Measurements from ENCODE around the gene ABI3. TPM values are rescaled to one million over a fixed set of nuclear protein-coding genes. Genes with fewer than 3 reads are reported as not detected.

Gene ABI3
- total RNA-seq, 1 donor from 2014 or later = 11.0 TPM

DNA sequence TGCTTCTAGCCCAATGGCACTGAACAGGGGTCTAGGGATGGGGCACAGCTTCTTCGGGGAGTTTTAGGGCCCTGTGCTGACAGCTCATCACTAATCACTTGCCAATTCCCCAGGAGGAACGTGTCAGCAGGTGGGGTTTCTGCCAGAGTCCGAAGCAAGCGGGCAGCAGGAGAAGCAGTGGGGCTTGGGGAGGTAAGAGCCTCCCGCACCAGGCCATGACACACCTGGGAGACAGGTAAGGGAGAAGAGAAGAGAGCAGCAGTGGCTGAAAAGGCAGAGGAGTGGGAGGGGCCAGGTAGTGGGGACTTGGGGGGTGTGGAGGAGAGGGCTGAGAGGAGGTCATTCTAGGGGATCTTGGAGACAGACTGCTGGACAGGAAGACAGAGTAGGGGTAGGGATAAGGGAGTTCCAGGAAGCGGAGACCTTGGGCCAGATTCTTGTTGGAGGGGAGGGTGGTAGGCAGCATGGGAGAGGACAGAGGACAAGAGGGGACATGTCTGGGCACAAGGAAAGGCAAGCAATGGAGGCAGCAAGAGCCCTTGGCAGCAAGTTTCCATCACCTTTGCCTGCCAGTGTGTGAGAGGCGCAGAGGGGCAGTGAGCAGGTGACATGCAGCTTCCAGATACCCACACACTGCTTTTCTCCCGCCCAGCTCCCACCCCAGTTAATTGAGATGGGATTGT is 15.2 kb downstream of the ABI3 start:
- H3K27me3 ChIP-seq = peaks cover 13% of the 10 kb centered on the region
- H3K4me3 ChIP-seq = no peak overlapping the region
- DNase-seq (ENCODE audit: extremely low spot score in 2 of 2) = no peak
- intact Hi-C loops (cut with DNase I) = loop anchor here (5.0 kb wide), 1 partner anchor 48 kb away; no protein-coding TSS in a partner anchor
- H3K9me3 ChIP-seq = no peaks in the 10 kb centered on the region
- H3K36me3 ChIP-seq = no peaks in the 10 kb centered on the region
- H3K4me1 ChIP-seq = peaks cover 28% of the 10 kb centered on the region
- TF ChIP-seq, protein P1, sequence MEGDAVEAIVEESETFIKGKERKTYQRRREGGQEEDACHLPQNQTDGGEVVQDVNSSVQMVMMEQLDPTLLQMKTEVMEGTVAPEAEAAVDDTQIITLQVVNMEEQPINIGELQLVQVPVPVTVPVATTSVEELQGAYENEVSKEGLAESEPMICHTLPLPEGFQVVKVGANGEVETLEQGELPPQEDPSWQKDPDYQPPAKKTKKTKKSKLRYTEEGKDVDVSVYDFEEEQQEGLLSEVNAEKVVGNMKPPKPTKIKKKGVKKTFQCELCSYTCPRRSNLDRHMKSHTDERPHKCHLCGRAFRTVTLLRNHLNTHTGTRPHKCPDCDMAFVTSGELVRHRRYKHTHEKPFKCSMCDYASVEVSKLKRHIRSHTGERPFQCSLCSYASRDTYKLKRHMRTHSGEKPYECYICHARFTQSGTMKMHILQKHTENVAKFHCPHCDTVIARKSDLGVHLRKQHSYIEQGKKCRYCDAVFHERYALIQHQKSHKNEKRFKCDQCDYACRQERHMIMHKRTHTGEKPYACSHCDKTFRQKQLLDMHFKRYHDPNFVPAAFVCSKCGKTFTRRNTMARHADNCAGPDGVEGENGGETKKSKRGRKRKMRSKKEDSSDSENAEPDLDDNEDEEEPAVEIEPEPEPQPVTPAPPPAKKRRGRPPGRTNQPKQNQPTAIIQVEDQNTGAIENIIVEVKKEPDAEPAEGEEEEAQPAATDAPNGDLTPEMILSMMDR (IDR thresholded peaks at IDR 0.05) = no peak
- TF ChIP-seq POLR2A (IDR thresholded peaks at IDR 0.05) (no peak), POLR2AphosphoS5 (IDR thresholded peaks at IDR 0.05; ENCODE audit: insufficient read depth in 1 of 2, low read depth in 1 of 2) (no peak)
- H3K27ac ChIP-seq = no peak overlapping the region

DNA sequence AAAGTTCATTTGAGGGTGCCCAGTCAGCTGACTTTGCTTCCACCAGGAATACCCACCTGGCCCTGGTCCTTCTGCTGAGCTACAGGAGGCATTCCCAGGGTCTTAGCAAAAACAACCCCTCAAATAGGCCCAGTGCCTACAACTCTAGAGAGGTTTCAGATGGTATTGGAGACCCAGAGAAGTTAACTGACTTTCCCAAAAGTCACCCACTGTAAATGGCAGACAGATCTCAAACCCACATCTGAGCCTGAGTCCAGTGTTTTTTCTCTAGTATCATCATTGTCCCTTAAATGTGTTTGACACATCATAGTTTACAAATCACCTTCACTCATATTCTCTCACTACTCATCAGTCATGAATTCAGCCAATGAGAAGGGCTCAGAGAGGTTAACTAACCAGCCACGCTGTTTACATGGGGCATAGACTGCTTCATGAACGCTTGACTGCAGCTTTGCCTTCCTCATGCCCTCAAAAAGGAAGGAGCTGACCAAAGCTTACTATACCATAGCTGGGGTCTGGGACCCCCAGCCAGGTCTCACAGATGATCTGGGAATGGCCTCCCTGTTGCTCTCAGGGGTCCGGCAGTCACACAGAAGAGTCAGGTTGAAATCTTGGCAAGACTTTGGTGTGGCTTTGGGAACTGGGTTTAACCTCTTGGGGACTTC is 16.4 kb downstream of the ABI3 start:
- intact Hi-C loops (cut with DNase I) = loop anchor here (5.0 kb wide), 1 partner anchor 50 kb away; no protein-coding TSS in a partner anchor
- H3K27me3 ChIP-seq = peaks cover 13% of the 10 kb centered on the region
- no peak for TF ChIP-seq POLR2AphosphoS5 (IDR thresholded peaks at IDR 0.05; ENCODE audit: insufficient read depth in 1 of 2, low read depth in 1 of 2)
- TF ChIP-seq, protein P1 (IDR thresholded peaks at IDR 0.05) = no peak

DNA sequence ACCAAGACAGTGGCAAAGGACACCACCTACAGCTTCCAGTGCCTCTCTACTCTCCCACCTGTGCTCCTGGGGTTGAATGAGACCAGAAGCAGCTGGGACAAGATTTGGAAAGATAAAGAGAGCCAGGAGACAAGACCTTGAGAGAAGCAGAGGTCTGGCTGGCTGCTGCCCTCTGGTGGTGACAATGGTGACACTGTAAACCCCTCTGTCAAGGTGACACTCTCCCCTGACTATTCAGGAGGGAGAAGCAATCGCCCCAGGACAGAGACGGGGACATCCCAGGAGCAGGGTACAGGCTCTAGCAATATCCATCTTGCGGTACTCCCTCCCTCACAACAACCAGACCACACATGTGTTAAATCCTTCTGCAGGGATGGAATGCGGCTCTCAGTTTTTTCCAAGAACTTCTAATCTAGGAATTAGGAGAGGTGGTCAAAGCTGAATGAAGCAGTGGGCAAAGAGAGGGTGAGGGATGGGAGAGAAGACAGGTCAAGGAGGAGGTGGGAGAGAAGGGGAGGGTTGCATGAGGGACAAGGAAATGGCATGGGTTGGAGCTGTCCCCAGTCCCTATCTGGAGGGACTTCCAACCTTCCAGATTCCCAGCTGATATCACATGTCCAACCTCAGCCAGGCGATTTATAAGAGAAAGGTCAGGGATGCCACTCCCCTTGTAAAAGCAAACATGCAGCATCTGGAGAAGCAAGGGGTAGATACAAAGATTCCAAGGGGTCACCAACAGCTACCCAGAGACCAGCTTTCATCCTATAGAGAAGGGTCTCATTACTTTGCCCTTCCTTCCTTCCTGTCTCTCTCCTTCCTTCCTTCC is 17.1 kb downstream of the ABI3 start:
- DNase-seq (ENCODE audit: extremely low spot score in 2 of 2) = no peak
- no peak overlapping the region for H3K4me3 ChIP-seq
- no peaks in the 10 kb centered on the region for H3K9me3 ChIP-seq
- TF ChIP-seq POLR2A (IDR thresholded peaks at IDR 0.05) = no peak
- TF ChIP-seq, protein P1 (IDR thresholded peaks at IDR 0.05) = peak; percentile 38 to 82 (median 70)
- peaks cover 13% of the 10 kb centered on the region for H3K27me3 ChIP-seq
- no peak overlapping the region for H3K27ac ChIP-seq
- H3K36me3 ChIP-seq = no peaks in the 10 kb centered on the region
- H3K4me1 ChIP-seq = peaks cover 36% of the 10 kb centered on the region
- intact Hi-C loops (cut with DNase I) = loop anchor here (5.0 kb wide), 1 partner anchor 50 kb away; no protein-coding TSS in a partner anchor

More for the DNA sequence above, 16.4 kb downstream of the ABI3 start:
- no peak overlapping the region for H3K4me3 ChIP-seq
- no peak for DNase-seq (ENCODE audit: extremely low spot score in 2 of 2)
- H3K27ac ChIP-seq = no peak overlapping the region
- H3K9me3 ChIP-seq = no peaks in the 10 kb centered on the region
- peaks cover 36% of the 10 kb centered on the region for H3K4me1 ChIP-seq
- no peaks in the 10 kb centered on the region for H3K36me3 ChIP-seq

DNA sequence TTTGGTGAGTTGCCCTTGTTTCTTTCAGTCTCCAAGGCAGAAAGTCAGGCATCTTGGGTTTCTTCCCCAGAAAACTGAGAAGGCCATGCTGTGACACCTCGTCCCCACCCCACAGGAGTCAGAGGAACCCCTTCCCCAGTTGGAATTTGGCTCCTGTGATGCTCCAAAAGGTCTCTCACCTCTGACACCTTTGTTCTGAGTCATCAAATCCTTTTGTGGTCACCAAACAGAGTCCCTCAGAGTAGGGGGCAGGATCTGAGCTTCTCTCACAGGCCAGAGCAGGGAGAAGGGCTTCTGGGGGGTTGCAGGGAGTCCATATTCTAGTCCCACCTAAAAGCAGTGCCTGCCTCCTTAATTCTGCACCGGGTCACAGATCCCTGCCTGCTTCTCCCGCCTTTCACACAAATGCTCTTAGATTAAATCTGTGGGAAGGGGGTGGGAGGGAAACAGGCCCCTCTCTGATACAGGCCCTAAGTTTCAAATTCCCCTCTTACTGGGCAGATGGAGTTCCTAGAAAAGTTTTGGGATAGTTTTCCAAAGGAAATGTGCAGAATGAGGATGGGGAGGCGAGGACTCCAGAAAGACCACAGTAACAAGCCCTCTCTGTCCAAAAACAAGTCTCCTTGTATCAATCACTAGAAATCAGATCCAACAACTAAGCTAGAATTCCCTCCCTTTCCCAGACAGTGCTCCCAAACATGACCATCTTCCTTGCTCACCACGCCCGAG is 18.7 kb downstream of the ABI3 start:
- Histone ChIP-seq H3K4me3 (no peak overlapping the region), H3K9me3 (no peaks in the 10 kb centered on the region), H3K27ac (no peak overlapping the region), H3K36me3 (no peaks in the 10 kb centered on the region), H3K4me1 (peaks cover 26% of the 10 kb centered on the region), H3K27me3 (peaks cover 7% of the 10 kb centered on the region)
- DNase-seq (ENCODE audit: extremely low spot score in 2 of 2) = no peak
- TF ChIP-seq, protein P1 (IDR thresholded peaks at IDR 0.05) = no peak
- TF ChIP-seq POLR2AphosphoS5 (IDR thresholded peaks at IDR 0.05; ENCODE audit: insufficient read depth in 1 of 2, low read depth in 1 of 2) (no peak), POLR2A (IDR thresholded peaks at IDR 0.05) (no peak)
- intact Hi-C loops (cut with DNase I) = loop anchor here (5.0 kb wide), 1 partner anchor 52 kb away; no protein-coding TSS in a partner anchor
